GM19438 (cell line): ENCODE data around the gene PES1.
"Not testable (repeated sequence)": the region's sequence is repeated elsewhere in the genome, so short reads cannot be mapped to it uniquely, and the experiment has no call there.

Source experiments
- ATAC-seq: cut with Tn5 transposase; IDR thresholded peaks from one replicate; pipeline ENCODE4 v1.9.1; 2021; ENCODE audit warnings: low read depth; ENCODE audit not compliant: unreplicated experiment

The PES1 gene

GRCh38 chr22:30578481-30578880, 13.2 kb downstream of the PES1 start:
- no peak for ATAC-seq

DNA sequence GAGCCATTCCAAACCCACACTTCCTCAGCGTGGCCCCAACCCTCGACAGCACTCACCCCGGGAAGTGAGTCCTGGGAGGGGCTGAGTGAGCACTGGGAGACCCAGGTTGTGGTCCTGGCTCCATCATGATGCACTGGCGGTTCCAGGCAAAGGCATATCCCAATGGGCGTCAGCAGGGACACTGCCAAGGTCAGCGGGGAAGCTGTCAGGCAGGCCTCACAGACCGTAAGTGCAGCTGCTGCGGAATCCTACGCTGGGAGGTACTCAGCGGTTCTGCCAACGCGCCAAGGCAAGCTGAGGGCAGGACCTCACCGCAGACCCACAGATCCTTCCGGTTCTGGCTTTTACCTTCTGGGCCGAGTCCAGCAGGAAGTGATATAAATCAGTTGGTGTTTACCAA, 15.9 kb downstream of the PES1 start:
- ATAC-seq, result no peak

DNA sequence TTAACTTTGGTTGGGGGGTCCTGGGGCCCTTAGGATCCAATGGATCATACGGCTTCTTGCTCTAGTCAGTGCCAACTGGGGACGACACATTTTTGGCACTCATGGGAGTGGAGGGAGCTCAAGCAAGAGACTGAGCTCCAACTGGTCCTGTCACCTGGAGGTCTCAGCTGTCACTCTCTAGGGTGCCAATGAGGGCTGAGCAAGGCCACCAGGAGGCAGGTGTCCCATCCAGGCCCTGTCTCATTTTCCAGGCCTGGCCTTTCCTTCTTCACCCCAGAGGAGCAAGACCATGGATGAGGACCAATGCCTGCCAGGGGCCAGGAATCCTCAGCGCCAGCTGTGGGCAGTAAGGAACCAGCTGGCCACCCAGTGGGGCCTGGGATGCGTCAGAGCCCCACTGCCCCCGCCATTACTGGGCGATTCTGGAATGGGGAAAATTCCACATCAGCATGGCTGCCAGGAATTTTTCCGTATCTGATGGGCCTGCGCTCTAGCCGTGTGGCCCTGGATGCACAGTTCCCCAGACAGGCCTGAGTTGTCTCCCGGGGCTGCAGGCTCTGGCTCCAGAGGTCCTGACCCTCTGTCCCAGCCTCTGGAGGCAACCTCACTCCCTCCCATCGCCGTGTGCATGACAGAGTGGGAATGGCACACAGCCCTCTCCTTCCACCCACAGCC, 16.6 kb downstream of the PES1 start:
- no peak for ATAC-seq

- no peak for ATAC-seq
These were observed 17.4 kb downstream of the PES1 start, which contains the start of gene GAL3ST1 for GRCh38 chr22:30574095-30574981. TSS of gene GAL3ST1 (minus strand) at chr22:30574665. CDS start at chr22:30557392, 17,273 bp downstream.

DNA sequence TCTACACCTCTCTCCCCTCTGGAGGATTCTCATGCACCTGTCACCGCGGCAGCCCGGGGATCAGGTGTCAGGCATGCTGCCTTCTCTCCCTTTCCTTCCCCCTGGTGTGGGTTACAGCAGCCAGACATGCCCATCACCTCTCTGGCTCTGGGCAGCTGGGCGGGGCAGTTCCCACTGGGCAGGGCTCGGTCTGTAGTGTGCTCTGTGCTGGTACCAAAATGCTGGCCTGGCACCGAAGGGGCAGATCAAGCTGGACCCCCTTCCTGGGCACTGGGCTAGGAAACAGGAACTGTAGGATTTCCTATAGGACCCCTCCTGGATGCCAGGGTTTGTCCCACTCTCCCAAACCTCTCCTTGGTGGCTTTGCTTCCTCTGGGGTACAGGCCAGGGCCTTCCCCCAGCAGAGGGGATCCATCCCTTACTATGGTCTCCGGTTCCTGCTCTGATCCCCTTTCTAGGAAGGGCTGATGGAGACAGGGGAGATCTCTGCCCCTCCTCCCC, 18.1 kb downstream of the PES1 start:
- no peak for ATAC-seq

GRCh38 chr22:30572840-30573593, 18.7 kb downstream of the PES1 start:
- no peak for ATAC-seq

DNA sequence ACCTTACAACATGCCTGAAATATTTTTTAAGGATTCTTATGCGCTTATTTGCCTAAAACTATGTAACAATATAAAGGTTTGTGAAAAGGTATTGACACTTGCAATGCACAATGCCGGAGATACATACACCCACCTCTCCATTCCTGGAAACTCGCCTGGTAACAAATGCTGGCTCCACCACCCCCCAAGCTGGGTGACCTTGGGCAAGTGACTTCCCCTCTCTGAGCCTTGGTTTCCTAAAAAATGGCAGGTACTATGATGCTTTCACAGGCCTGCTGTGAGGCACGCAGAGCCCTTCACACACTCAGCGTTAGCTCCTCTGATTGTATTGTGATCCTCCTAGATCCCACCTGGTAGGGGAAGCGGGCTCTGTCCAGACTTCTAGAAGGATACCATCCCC, 19.5 kb downstream of the PES1 start:
- ATAC-seq, result no peak

DNA sequence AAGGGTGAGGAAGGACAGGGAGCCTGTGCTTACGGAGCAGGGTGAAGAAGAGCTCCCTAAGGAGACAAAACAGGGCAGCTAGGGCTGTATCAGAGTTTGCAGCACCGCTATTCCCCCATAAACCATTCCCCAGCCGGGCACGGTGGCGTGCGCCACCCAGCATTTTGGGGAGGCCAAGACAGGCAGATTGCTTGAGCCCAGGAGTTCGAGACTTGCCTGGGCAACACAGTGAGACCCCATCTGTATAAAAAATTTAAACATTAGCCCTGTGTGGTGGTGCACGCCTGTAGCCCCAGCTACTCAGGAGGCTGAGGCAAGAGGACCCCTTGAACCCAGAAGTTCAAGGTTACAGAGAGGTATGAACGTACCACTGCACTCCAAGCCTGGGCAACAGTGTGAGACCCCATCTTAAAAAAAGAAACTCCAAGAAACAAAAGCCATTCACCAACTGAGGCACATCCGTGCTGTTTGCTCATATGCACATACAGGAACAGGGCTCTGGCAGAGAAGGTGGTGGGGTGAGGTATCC, 22.0 kb downstream of the PES1 start:
- ATAC-seq, result no peak

- no peak for ATAC-seq
These were observed 23.4 kb downstream of the PES1 start for GRCh38 chr22:30568137-30568805.

GRCh38 chr22:30567277-30567676, 24.4 kb downstream of the PES1 start:
- ATAC-seq, result not testable (repeated sequence)

- ATAC-seq, result no peak
These were observed 25.6 kb downstream of the PES1 start for GRCh38 chr22:30566125-30566524.

GRCh38 chr22:30565341-30565740, 26.4 kb downstream of the PES1 start:
- no peak for ATAC-seq

GRCh38 chr22:30564761-30565119, 27.0 kb downstream of the PES1 start:
- no peak for ATAC-seq

GRCh38 chr22:30564045-30564760, 27.5 kb downstream of the PES1 start:
- ATAC-seq, result no peak

DNA sequence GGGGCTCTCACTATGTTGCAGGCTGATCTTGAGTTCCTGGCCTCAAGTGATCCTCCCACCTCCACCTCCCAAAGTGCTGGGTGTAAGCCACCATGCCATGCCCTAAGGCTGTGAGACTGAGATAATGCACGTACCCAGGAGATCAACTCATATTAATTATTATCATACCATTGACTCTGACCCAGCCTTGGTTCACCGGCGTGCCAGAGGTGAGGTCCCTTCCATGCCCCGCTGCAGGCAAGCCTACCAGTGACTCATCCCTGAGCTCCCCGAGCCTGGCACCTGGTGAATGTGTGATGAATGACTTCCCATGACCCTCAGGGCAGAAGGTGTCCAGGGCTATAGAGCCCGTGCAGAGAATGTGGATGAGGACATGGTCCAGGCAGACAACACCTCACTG, 29.3 kb downstream of the PES1 start:
- ATAC-seq, result no peak

DNA sequence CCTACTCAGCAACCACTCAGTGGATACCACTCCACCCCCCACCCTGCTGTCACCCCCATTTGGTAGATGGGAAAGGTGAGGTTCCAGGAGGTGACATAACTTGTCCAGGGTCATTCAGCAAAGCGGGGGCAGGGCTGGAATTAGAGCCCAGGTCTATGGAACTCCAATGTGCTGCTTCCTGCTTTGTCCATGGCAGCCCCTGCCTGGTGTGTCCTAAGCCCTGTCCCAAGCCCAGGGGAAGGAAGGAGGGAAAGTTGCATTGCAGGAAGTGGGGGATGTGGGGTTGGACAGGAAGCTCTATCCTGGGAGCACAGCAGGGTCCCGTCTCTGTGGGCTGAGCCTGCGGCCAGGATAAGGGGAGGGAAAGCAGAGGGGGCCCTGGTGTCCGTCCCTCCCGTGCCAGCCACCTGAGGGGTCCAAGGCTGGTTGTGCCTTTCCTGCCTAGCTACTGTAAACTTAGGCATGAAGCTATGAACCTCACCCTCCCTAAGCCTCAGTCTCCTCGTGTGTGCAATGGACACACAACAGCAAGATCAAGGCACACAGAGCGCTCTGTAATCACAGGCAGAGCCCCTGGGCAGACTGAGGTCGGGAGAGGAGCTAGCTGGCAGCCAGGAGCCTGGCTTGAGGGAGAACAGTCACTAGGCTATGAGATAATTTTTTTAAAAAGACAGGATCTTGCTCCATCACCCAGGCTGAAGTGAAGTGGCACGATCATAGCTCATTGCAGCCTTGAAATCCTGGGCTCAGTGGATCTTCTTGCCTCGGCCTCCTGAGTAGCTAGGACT, 30.1 kb downstream of the PES1 start:
- ATAC-seq, result no peak

DNA sequence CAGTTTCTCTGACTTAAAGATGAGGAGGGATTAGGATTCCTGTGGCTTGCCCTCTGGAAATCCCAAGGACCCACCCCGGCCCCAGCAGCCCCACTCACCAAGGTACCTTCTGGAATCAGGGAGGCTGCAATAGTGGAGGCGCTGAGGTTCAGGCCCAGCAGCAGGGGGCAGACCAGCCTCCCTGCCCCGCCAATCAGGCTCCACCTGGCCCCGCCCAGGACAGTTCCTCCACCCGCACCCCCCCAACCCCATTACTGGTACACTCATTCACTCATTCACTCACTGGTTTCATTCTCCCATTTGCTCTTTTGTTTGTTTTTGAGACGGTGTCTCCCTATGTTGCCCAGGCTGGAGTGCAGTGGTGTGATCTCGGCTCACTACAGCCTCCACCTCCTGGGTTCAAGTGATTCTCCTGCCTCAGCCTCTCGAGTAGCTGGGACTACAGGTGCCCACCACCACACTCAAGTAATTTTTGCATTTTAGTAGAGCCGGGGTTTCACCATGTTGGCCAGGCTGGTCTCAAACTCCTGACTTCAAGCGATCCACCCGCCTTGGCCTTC, 31.0 kb downstream of the PES1 start:
- not testable (repeated sequence) for ATAC-seq

GRCh38 chr22:30559889-30560288, 31.8 kb downstream of the PES1 start:
- ATAC-seq, result no peak

GRCh38 chr22:30557243-30557642, 34.5 kb downstream of the PES1 start:
- no peak for ATAC-seq
